ENCODE measurements around the gene SNX27.

DNA sequence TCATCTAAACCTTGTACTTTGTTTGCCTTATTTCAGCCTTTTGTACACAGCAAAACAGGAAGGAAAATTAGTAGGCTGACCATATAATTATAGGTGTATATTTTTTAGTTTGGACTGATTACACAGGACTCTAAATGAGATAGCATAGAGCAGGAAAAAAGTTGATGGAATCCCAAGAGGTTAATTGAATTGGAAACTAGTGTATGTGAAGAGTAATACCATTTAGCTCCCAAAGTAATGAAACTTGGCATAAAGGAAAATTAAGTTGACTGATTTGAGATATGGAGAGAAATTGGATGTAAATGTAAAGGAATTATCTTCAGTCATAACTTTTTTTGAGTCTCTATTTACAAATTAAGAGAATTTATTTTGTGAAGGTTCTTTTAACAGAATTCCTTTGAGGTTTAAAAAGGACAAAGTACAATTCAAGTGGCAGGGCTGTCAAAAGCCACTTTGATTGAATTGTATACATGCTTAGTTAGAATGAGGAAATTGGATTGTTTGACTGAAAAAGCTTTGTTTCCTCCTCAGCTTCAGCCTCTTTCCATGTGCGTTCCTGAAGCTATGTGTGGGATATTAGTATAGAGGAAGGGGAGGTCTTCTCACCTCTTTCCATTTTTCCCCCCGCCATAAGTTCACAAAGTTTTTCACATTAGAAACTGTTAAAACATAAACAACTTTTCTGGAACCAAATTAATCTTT lies 26.4 kb downstream of the SNX27 start:
- TF ChIP-seq, protein P1, sequence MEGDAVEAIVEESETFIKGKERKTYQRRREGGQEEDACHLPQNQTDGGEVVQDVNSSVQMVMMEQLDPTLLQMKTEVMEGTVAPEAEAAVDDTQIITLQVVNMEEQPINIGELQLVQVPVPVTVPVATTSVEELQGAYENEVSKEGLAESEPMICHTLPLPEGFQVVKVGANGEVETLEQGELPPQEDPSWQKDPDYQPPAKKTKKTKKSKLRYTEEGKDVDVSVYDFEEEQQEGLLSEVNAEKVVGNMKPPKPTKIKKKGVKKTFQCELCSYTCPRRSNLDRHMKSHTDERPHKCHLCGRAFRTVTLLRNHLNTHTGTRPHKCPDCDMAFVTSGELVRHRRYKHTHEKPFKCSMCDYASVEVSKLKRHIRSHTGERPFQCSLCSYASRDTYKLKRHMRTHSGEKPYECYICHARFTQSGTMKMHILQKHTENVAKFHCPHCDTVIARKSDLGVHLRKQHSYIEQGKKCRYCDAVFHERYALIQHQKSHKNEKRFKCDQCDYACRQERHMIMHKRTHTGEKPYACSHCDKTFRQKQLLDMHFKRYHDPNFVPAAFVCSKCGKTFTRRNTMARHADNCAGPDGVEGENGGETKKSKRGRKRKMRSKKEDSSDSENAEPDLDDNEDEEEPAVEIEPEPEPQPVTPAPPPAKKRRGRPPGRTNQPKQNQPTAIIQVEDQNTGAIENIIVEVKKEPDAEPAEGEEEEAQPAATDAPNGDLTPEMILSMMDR (IDR thresholded peaks at IDR 0.05 in 2 of 3, conservative IDR thresholded peaks at IDR 0.05 in 1 of 3; ENCODE audit: control insufficient read depth in 2 of 3, extremely low read depth in 1 of 3, insufficient read depth in 1 of 3, low read depth in 3 of 3, low read length in 3 of 3) = no peak
- TF ChIP-seq PML (IDR thresholded peaks at IDR 0.05; ENCODE audit: low read length) = no peak
- no peak for TF ChIP-seq SRF (IDR thresholded peaks at IDR 0.05; ENCODE audit: low read depth in 2 of 2, low read length in 2 of 2)
- no peak for TF ChIP-seq SUPT20H (IDR thresholded peaks at IDR 0.05; ENCODE audit: borderline replicate concordance, control insufficient read depth, low read depth, low read length)
- no peak for TF ChIP-seq EZH2 (IDR thresholded peaks at IDR 0.05; ENCODE audit: borderline replicate concordance, control insufficient read depth, low read depth, low read length)
- no peak for TF ChIP-seq HDAC6 (IDR thresholded peaks at IDR 0.05; ENCODE audit: unreplicated experiment)
- TF ChIP-seq, protein P2, sequence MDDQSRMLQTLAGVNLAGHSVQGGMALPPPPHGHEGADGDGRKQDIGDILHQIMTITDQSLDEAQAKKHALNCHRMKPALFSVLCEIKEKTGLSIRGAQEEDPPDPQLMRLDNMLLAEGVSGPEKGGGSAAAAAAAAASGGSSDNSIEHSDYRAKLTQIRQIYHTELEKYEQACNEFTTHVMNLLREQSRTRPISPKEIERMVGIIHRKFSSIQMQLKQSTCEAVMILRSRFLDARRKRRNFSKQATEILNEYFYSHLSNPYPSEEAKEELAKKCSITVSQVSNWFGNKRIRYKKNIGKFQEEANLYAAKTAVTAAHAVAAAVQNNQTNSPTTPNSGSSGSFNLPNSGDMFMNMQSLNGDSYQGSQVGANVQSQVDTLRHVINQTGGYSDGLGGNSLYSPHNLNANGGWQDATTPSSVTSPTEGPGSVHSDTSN (IDR thresholded peaks at IDR 0.05; ENCODE audit: insufficient replicate concordance, low read depth, low read length) = no peak
